SK-N-SH (cell line): ENCODE measurements around the gene CEBPA. TPM values are rescaled to one million over a fixed set of nuclear protein-coding genes. Genes with fewer than 3 reads are reported as not detected.

Experiments used
- CTCF ChIA-PET: fragments of 300-600, 350-600 bp; formaldehyde crosslinking; extraction: SDS; loops from one replicate; lab custom pipeline; 2021; lab: Yijun Ruan, JAX
- POLR2A ChIA-PET: fragments of 350-600 bp; sonication (Branson Sonifier 250); formaldehyde crosslinking; extraction: SDS; loops from one replicate; lab custom pipeline; 2020; ENCODE audit warnings: antibody characterized with exemption, inconsistent platforms; lab: Yijun Ruan, JAX
- DNase-seq: peaks from one replicate; pipeline ENCODE4 v3.0.0; 2012
- H2AFZ ChIP-seq: fragments of 200-600 bp; sonication (generic); 2 replicates; pipeline ENCODE4 v1.8.1; 2016; ENCODE audit warnings: antibody characterized with exemption, mild to moderate bottlenecking, low read depth
- H3F3A ChIP-seq: fragments of 200-600 bp; sonication (generic); replicated peaks from 2 replicates; pipeline ENCODE3; 2016; ENCODE audit warnings: antibody characterized with exemption, mild to moderate bottlenecking; ENCODE audit not compliant: insufficient read depth
- H3K27ac ChIP-seq, 2 experiments: fragments of 200-500 bp in 1 of 2; fragments of 200-600 bp in 1 of 2; sonication (Bioruptor generic) in 1 of 2; sonication (generic), shearing (Covaris generic) in 1 of 2; 2 replicates each; pipeline versions ENCODE4 v1.5.1 to v1.6.1; 2014 to 2016; ENCODE audit warnings: low read depth in 2 of 2, inconsistent platforms in 1 of 2, low read length in 1 of 2, mild to moderate bottlenecking in 1 of 2, mixed read lengths in 1 of 2
- H3K27me3 ChIP-seq: fragments of 200-600 bp; sonication (generic), shearing (Covaris generic); 2 replicates; pipeline ENCODE4 v1.6.1; 2016; ENCODE audit warnings: mixed run types; ENCODE audit not compliant: insufficient read depth
- H3K36me3 ChIP-seq, 2 experiments: fragments of 200-500 bp in 1 of 2; fragments of 200-600 bp in 1 of 2; sonication (Bioruptor generic) in 1 of 2; sonication (generic) in 1 of 2; replicated peaks in 1 of 2; 2 replicates each; pipeline versions ENCODE3 to v1.5.1; 2014 to 2016; ENCODE audit warnings: low read length in 1 of 2, mild to moderate bottlenecking in 1 of 2; ENCODE audit not compliant: insufficient read depth in 2 of 2, control insufficient read depth in 1 of 2
- H3K4me1 ChIP-seq, 2 experiments: fragments of 200-500 bp in 1 of 2; fragments of 200-600 bp in 1 of 2; sonication (Bioruptor generic) in 1 of 2; sonication (generic), shearing (Covaris generic) in 1 of 2; 2 replicates each; pipeline versions ENCODE4 v1.5.1 to v1.6.1; 2014 to 2016; ENCODE audit warnings: low read depth in 1 of 2, low read length in 1 of 2, mixed run types in 1 of 2; ENCODE audit not compliant: insufficient read depth in 2 of 2, control insufficient read depth in 1 of 2
- H3K4me2 ChIP-seq: fragments of 200-600 bp; sonication (generic), shearing (Covaris generic); 2 replicates; pipeline ENCODE4 v1.6.1; 2017; ENCODE audit warnings: mixed run types
- H3K4me3 ChIP-seq, 2 experiments: fragments of 200-500 bp in 1 of 2; fragments of 200-600 bp in 1 of 2; sonication (Bioruptor generic) in 1 of 2; sonication (generic), shearing (Covaris generic) in 1 of 2; 2 replicates each; pipeline versions ENCODE4 v1.5.1 to v1.8.1; 2014 to 2016; ENCODE audit warnings: low read depth in 2 of 2, inconsistent platforms in 1 of 2, low read length in 1 of 2, mild to moderate bottlenecking in 1 of 2, mixed read lengths in 1 of 2, moderate library complexity in 1 of 2
- H3K79me2 ChIP-seq: fragments of 200-600 bp; sonication (generic); 2 replicates; pipeline ENCODE4 v1.8.1; 2017; ENCODE audit warnings: mild to moderate bottlenecking; ENCODE audit not compliant: insufficient read depth
- H3K9ac ChIP-seq: fragments of 200-600 bp; sonication (generic); 2 replicates; pipeline ENCODE4 v1.6.1; 2017; ENCODE audit warnings: mixed run types
- H3K9me2 ChIP-seq: fragments of 200-600 bp; sonication (generic); 2 replicates; pipeline ENCODE4 v1.6.1; 2017; ENCODE audit warnings: mixed run types
- H3K9me3 ChIP-seq: fragments of 200-600 bp; sonication (generic); 2 replicates; pipeline ENCODE4 v1.6.1; 2017; ENCODE audit warnings: mixed run types, mild to moderate bottlenecking, moderate library complexity
- H4K20me1 ChIP-seq: fragments of 200-600 bp; sonication (generic); 2 replicates; pipeline ENCODE4 v1.6.1; 2017; ENCODE audit warnings: mild to moderate bottlenecking, mixed run types; ENCODE audit not compliant: insufficient read depth
- CHD2 ChIP-seq: fragments of 150-350 bp; IDR thresholded peaks from 2 replicates; pipeline ENCODE4 v1.6.1; 2018; ENCODE audit warnings: low read length; ENCODE audit not compliant: partially characterized antibody
- FOXJ3 ChIP-seq: sonication (generic); formaldehyde crosslinking; IDR thresholded peaks from 2 replicates; pipeline ENCODE4 v1.5.1; 2020; ENCODE audit warnings: mild to moderate bottlenecking, missing genetic modification reagents
- GABPA ChIP-seq: IDR thresholded peaks from 2 replicates; pipeline ENCODE4 v1.4.0; 2012; ENCODE audit warnings: low read depth, mild to moderate bottlenecking
- IRF3 ChIP-seq: fragments of 150-350 bp; IDR thresholded peaks from 2 replicates; pipeline ENCODE4 v1.6.1; 2016; ENCODE audit warnings: mild to moderate bottlenecking, low read depth, low read length
- MAX ChIP-seq: IDR thresholded peaks from 2 replicates; pipeline ENCODE4 v1.4.0; 2012; ENCODE audit warnings: low read depth
- MEF2A ChIP-seq: IDR thresholded peaks from 2 replicates; pipeline ENCODE4 v1.4.0; 2012; ENCODE audit warnings: low read depth, borderline replicate concordance
- MXI1 ChIP-seq: IDR thresholded peaks from 2 replicates; pipeline ENCODE4 v1.6.1; 2012; ENCODE audit warnings: mild to moderate bottlenecking, low read depth, low read length, improper control_type of control experiment
- NRF1 ChIP-seq: IDR thresholded peaks from 2 replicates; pipeline ENCODE4 v1.6.1; 2012; ENCODE audit warnings: low read depth, mild to moderate bottlenecking, low read length
- POLR2AphosphoS5 ChIP-seq: IDR thresholded peaks from 2 replicates; pipeline ENCODE4 v1.6.1; 2012; ENCODE audit warnings: low read depth, low read length
- REST ChIP-seq: IDR thresholded peaks from 2 replicates; pipeline ENCODE4 v1.6.1; 2012; ENCODE audit warnings: mild to moderate bottlenecking, low read depth, low read length, moderate library complexity
- RXRA ChIP-seq: IDR thresholded peaks from 2 replicates; pipeline ENCODE4 v1.4.0; 2012; ENCODE audit warnings: low read depth, mild to moderate bottlenecking, borderline replicate concordance
- SMC3 ChIP-seq: IDR thresholded peaks from 2 replicates; pipeline ENCODE4 v1.6.1; 2012; ENCODE audit warnings: low read depth, low read length, improper control_type of control experiment
- TAF1 ChIP-seq: IDR thresholded peaks from 2 replicates; pipeline ENCODE4 v1.6.1; 2012; ENCODE audit warnings: low read depth, mild to moderate bottlenecking, low read length, moderate library complexity, borderline replicate concordance
- TCF12 ChIP-seq: IDR thresholded peaks from 2 replicates; pipeline ENCODE4 v1.4.0; 2012
- TEAD4 ChIP-seq: IDR thresholded peaks from 2 replicates; pipeline ENCODE4 v1.4.0; 2012; ENCODE audit warnings: mild to moderate bottlenecking, borderline replicate concordance; ENCODE audit not compliant: insufficient read depth
- WGBS: methylation state at CpG from one replicate; pipeline ENCODE4 v1.1.6; 2017; ENCODE audit warnings: low lambda C conversion rate; 5-methylcytosine and 5-hydroxymethylcytosine counted together
- polyA plus RNA-seq, 3 experiments: library from polyadenylated mRNA; depleted of rRNA; stranded (reverse); fragments of >200 nt; gene quantifications; 2 replicates each; pipeline ENCODE4 v1.2.3, GENCODE V29; 2012

The CEBPA gene
- polyA plus RNA-seq, 1 of the 3 experiments (the other 2 are of a cell fraction), result 0.15 TPM

- 67% methylated on average over 6 of the region's 6 CpGs for WGBS
- no peak for TF ChIP-seq REST
- no peak for TF ChIP-seq POLR2AphosphoS5
- TF ChIP-seq MEF2A, result no peak
- no peak for TF ChIP-seq TCF12
Measured at GRCh38 chr19:33345163-33345562, 42.8 kb upstream of the CEBPA start.

GRCh38 chr19:33344573-33344925 is 42.2 kb upstream of the CEBPA start:
- Histone ChIP-seq H3K9me3 (no peaks in the 10 kb centered on the region), H2AFZ (no peak overlapping the region), H3K4me3 (no peak overlapping the region), H3K4me2 (no peak overlapping the region), H3K9ac (no peak overlapping the region), H3K4me1 (peaks cover 0 to 4% of the 10 kb centered on the region in 2 experiments; a peak in 1 of 4 replicates), H3K9me2 (no peaks in the 10 kb centered on the region), H3K27me3 (peaks cover 9% of the 10 kb centered on the region; the same call in 1 of the 2 replicates), H4K20me1 (no peaks in the 10 kb centered on the region), H3K36me3 (no peaks in the 10 kb centered on the region), H3F3A (no peaks in the 10 kb centered on the region), H3K79me2 (no peaks in the 10 kb centered on the region)
- POLR2A ChIA-PET, result no interaction called here
- DNase-seq, result no peak
- WGBS, result 47% methylated on average over 4 of the region's 4 CpGs
- TF ChIP-seq SMC3 (no peak), TAF1 (no peak), RXRA (no peak), NRF1 (no peak), MAX (no peak), MXI1 (no peak), CHD2 (no peak), IRF3 (no peak), FOXJ3 (no peak), GABPA (no peak), REST (no peak), TEAD4 (no peak)
- TF ChIP-seq, all 33 proteins: peak for 0
- H3K27ac ChIP-seq, result no peak overlapping the region
- CTCF ChIA-PET, result interaction anchor here (0.9 to 1.5 kb wide), 2 partner anchors 29 to 109 kb away, joined by 3 read pairs; partner anchors contain the start of gene CEBPG

More at GRCh38 chr19:33345163-33345562, 42.8 kb upstream of the CEBPA start:
- peaks cover 9% of the 10 kb centered on the region; the same call in 1 of the 2 replicates for H3K27me3 ChIP-seq
- H3K9me2 ChIP-seq, result no peaks in the 10 kb centered on the region
- no peak overlapping the region for H3K4me2 ChIP-seq
- ChIA-PET CTCF (no interaction called here), POLR2A (no interaction called here)
- no peaks in the 10 kb centered on the region for H3K36me3 ChIP-seq
- no peak overlapping the region for H3K9ac ChIP-seq
- no peaks in the 10 kb centered on the region for H3K79me2 ChIP-seq
- no peaks in the 10 kb centered on the region for H4K20me1 ChIP-seq
- peaks cover 0 to 4% of the 10 kb centered on the region in 2 experiments; a peak in 1 of 4 replicates for H3K4me1 ChIP-seq
- no peaks in the 10 kb centered on the region for H3K9me3 ChIP-seq
- H3K27ac ChIP-seq, result no peak overlapping the region
- H3K4me3 ChIP-seq, result no peak overlapping the region
- DNase-seq, result no peak
- no peak overlapping the region for H2AFZ ChIP-seq
- no peaks in the 10 kb centered on the region for H3F3A ChIP-seq
